H1 (cell line): ENCODE measurements around the gene GCH1. TPM values are rescaled to one million over a fixed set of nuclear protein-coding genes. Genes with fewer than 3 reads are reported as not detected.

ENCODE experiments used
- CTCF ChIA-PET: fragments of 300-600 bp; sonication (Branson Sonifier 250); formaldehyde crosslinking; loops from one replicate; lab custom pipeline; 2021; ENCODE audit not compliant: partially characterized antibody; lab: Charles Lee
- POLR2A ChIA-PET: fragments of 300-600 bp; sonication (Branson Sonifier 250); formaldehyde crosslinking; loops from one replicate; lab custom pipeline; 2021; ENCODE audit warnings: inconsistent platforms; ENCODE audit not compliant: partially characterized antibody; lab: Charles Lee
- DNase-seq, 2 experiments: peaks; one replicate each; pipeline versions ENCODE4 v3.0.0 to v3.0.0-alpha.2; 2010 to 2022; ENCODE audit warnings: low spot score in 2 of 2, low read depth in 1 of 2, mixed read lengths in 1 of 2
- FAIRE-seq: peaks from 2 replicates; lab custom pipeline; 2011; peaks lifted over from hg19 to GRCh38; lab: Jason Lieb, UNC
- H2AFZ ChIP-seq: 2 replicates; pipeline ENCODE4 v1.8.1; 2012; ENCODE audit warnings: low read length, inconsistent platforms
- H2AK5ac ChIP-seq: 2 replicates; pipeline ENCODE4 v1.6.1; 2013; ENCODE audit warnings: low read depth, low read length
- H2BK120ac ChIP-seq: replicated peaks from 2 replicates; pipeline ENCODE3; 2013; ENCODE audit warnings: low read depth, low read length, inconsistent platforms
- H2BK12ac ChIP-seq: 2 replicates; pipeline ENCODE4 v1.6.1; 2013; ENCODE audit warnings: low read depth, low read length
- H2BK15ac ChIP-seq: 2 replicates; pipeline ENCODE4 v1.6.1; 2013; ENCODE audit warnings: low read length
- H2BK20ac ChIP-seq: 2 replicates; pipeline ENCODE4 v1.6.1; 2013; ENCODE audit warnings: low read length
- H2BK5ac ChIP-seq: 2 replicates; pipeline ENCODE4 v1.6.1; 2013; ENCODE audit warnings: low read depth, low read length
- H3K14ac ChIP-seq: 2 replicates; pipeline ENCODE4 v1.6.1; 2013; ENCODE audit warnings: inconsistent platforms; ENCODE audit not compliant: insufficient read length
- H3K18ac ChIP-seq: 2 replicates; pipeline ENCODE4 v1.6.1; 2013; ENCODE audit warnings: low read length; ENCODE audit errors: extremely low read depth
- H3K23ac ChIP-seq: 2 replicates; pipeline ENCODE4 v1.6.1; 2013; ENCODE audit warnings: inconsistent platforms; ENCODE audit not compliant: insufficient read length
- H3K23me2 ChIP-seq: 2 replicates; pipeline ENCODE4 v1.6.1; 2013; ENCODE audit warnings: low read depth, low read length
- H3K27ac ChIP-seq: 2 replicates; pipeline ENCODE4 v1.6.1; 2011; ENCODE audit warnings: low read depth, low read length, inconsistent platforms
- H3K27me3 ChIP-seq, 4 experiments: replicated peaks in 1 of 4; 1 replicate in 1 of 4; 2 replicates in 3 of 4; pipeline versions ENCODE4 v1.6.1 to v1.8.1; 2011 to 2013; ENCODE audit warnings: low read length in 3 of 4, mild to moderate bottlenecking in 3 of 4, inconsistent platforms in 2 of 4, mixed read lengths in 2 of 4, moderate library complexity in 1 of 4; ENCODE audit not compliant: control insufficient read depth in 3 of 4, insufficient read depth in 3 of 4; ENCODE audit errors: extremely low read depth in 1 of 4
- H3K36me3 ChIP-seq, 4 experiments: 2 replicates each; pipeline versions ENCODE4 v1.6.1 to v1.8.1; 2011 to 2013; ENCODE audit warnings: mild to moderate bottlenecking in 4 of 4, low read length in 3 of 4, moderate library complexity in 2 of 4, control low read depth in 1 of 4, inconsistent platforms in 1 of 4; ENCODE audit not compliant: insufficient read depth in 4 of 4, control insufficient read depth in 2 of 4
- H3K4ac ChIP-seq: replicated peaks from 2 replicates; pipeline ENCODE3; 2013; ENCODE audit warnings: low read length, low read depth, mixed read lengths, inconsistent platforms; ENCODE audit not compliant: insufficient read length
- H3K4me1 ChIP-seq, 4 experiments: replicated peaks in 1 of 4; 1 replicate in 1 of 4; 2 replicates in 3 of 4; pipeline versions ENCODE4 v1.6.1 to v1.8.1; 2011 to 2013; ENCODE audit warnings: low read length in 3 of 4, inconsistent platforms in 2 of 4, mixed read lengths in 1 of 4; ENCODE audit not compliant: insufficient read depth in 4 of 4, control insufficient read depth in 3 of 4
- H3K4me2 ChIP-seq, 2 experiments: 2 replicates each; pipeline versions ENCODE4 v1.6.1 to v1.8.1; 2011 to 2013; ENCODE audit warnings: low read depth in 2 of 2, low read length in 2 of 2, control low read depth in 1 of 2, inconsistent platforms in 1 of 2, mild to moderate bottlenecking in 1 of 2; ENCODE audit not compliant: insufficient read depth in 1 of 2
- H3K4me3 ChIP-seq, 4 experiments: fragments of 200-600, 300-600 bp in 1 of 4; sonication (generic), shearing (Covaris generic), sonication (Bioruptor Twin) in 1 of 4; 2 replicates each; pipeline versions ENCODE4 v1.5.1 to v1.8.1; 2011 to 2016; ENCODE audit warnings: low read length in 4 of 4, low read depth in 3 of 4, control low read depth in 2 of 4, inconsistent platforms in 2 of 4, mild to moderate bottlenecking in 2 of 4, mixed read lengths in 1 of 4, moderate library complexity in 1 of 4; ENCODE audit not compliant: insufficient read depth in 2 of 4; ENCODE audit errors: extremely low read depth in 1 of 4
- H3K56ac ChIP-seq: replicated peaks from 2 replicates; pipeline ENCODE3; 2013; ENCODE audit warnings: low read depth, mild to moderate bottlenecking, mixed read lengths, low read length, inconsistent platforms; ENCODE audit not compliant: insufficient read length
- H3K79me1 ChIP-seq: 2 replicates; pipeline ENCODE4 v1.6.1; 2013; ENCODE audit warnings: low read depth, low read length, control low read depth
- H3K79me2 ChIP-seq, 2 experiments: 2 replicates each; pipeline versions ENCODE4 v1.6.1 to v1.8.1; 2012 to 2013; ENCODE audit warnings: low read length in 2 of 2, mild to moderate bottlenecking in 2 of 2, inconsistent platforms in 1 of 2; ENCODE audit not compliant: insufficient read depth in 2 of 2, control insufficient read depth in 1 of 2
- H3K9ac ChIP-seq, 4 experiments: replicated peaks in 1 of 4; 1 replicate in 1 of 4; 2 replicates in 3 of 4; pipeline versions ENCODE4 v1.6.1 to v1.8.1; 2011 to 2013; ENCODE audit warnings: low read depth in 3 of 4, low read length in 3 of 4, control low read depth in 2 of 4, mild to moderate bottlenecking in 2 of 4, moderate library complexity in 2 of 4, inconsistent platforms in 1 of 4; ENCODE audit errors: extremely low read depth in 1 of 4
- H3K9me3 ChIP-seq, 2 experiments: 2 replicates each; pipeline versions ENCODE4 v1.6.1 to v1.8.1; 2012 to 2013; ENCODE audit warnings: mild to moderate bottlenecking in 2 of 2, moderate library complexity in 2 of 2, control low read depth in 1 of 2, inconsistent platforms in 1 of 2, low read depth in 1 of 2, low read length in 1 of 2, mixed read lengths in 1 of 2; ENCODE audit not compliant: insufficient read depth in 2 of 2
- H4K20me1 ChIP-seq, 2 experiments: replicated peaks in 1 of 2; 2 replicates each; pipeline versions ENCODE3 to v1.8.1; 2011 to 2013; ENCODE audit warnings: inconsistent platforms in 2 of 2, low read length in 2 of 2, mild to moderate bottlenecking in 1 of 2; ENCODE audit not compliant: insufficient read depth in 2 of 2, control insufficient read depth in 1 of 2
- H4K5ac ChIP-seq: 2 replicates; pipeline ENCODE4 v1.6.1; 2013; ENCODE audit warnings: low read length, low read depth, mixed read lengths, inconsistent platforms; ENCODE audit not compliant: insufficient read length
- H4K8ac ChIP-seq: 2 replicates; pipeline ENCODE4 v1.8.0; 2013; ENCODE audit warnings: mild to moderate bottlenecking, moderate library complexity, low read length, inconsistent platforms; ENCODE audit not compliant: insufficient read depth; ENCODE audit errors: extremely low read depth
- H4K91ac ChIP-seq: replicated peaks from 2 replicates; pipeline ENCODE3; 2013; ENCODE audit warnings: low read length, mixed read lengths, inconsistent platforms; ENCODE audit not compliant: insufficient read length
- CEBPB ChIP-seq: IDR thresholded peaks from 2 replicates; pipeline ENCODE4 v1.6.1; 2012; ENCODE audit warnings: low read depth, low read length
- CHD1 ChIP-seq: IDR thresholded peaks from 2 replicates; pipeline ENCODE4 v1.6.1; 2012; ENCODE audit warnings: low read depth, low read length, improper control_type of control experiment
- EGR1 ChIP-seq: IDR thresholded peaks from 2 replicates; pipeline ENCODE4 v1.6.1; 2011; ENCODE audit warnings: low read depth, low read length, borderline replicate concordance
- GABPA ChIP-seq: IDR thresholded peaks from 2 replicates; pipeline ENCODE4 v1.6.1; 2011; ENCODE audit warnings: mild to moderate bottlenecking, low read length, moderate library complexity, borderline replicate concordance; ENCODE audit not compliant: insufficient read depth
- HDAC2 ChIP-seq, 2 experiments: fragments of 300-600 bp in 1 of 2; sonication (generic) in 1 of 2; IDR thresholded peaks; 2 replicates each; pipeline ENCODE4 v1.6.1; 2011 to 2012; ENCODE audit warnings: low read depth in 2 of 2, low read length in 2 of 2, mild to moderate bottlenecking in 2 of 2, moderate library complexity in 2 of 2, borderline replicate concordance in 1 of 2, inconsistent platforms in 1 of 2
- KDM1A ChIP-seq: fragments of 200-600, 300-600 bp; sonication (generic); IDR thresholded peaks from 2 replicates; pipeline ENCODE4 v1.7.1; 2016; ENCODE audit warnings: mild to moderate bottlenecking, low read length, borderline replicate concordance
- KDM4A ChIP-seq: IDR thresholded peaks from one replicate; pipeline ENCODE4 v1.7.1; 2012; ENCODE audit warnings: low read depth, mild to moderate bottlenecking, moderate library complexity, low read length, inconsistent platforms; ENCODE audit not compliant: severe bottlenecking
- SIN3A ChIP-seq, 2 experiments: IDR thresholded peaks in 1 of 2; conservative IDR thresholded peaks in 1 of 2; 2 replicates each; pipeline ENCODE4 v1.6.1; 2011 to 2012; ENCODE audit warnings: low read length in 2 of 2, improper control_type of control experiment in 1 of 2, low read depth in 1 of 2, mild to moderate bottlenecking in 1 of 2
- SUZ12 ChIP-seq: fragments of 200-600 bp; sonication (generic); IDR thresholded peaks from 2 replicates; pipeline ENCODE4 v1.6.1; 2012; ENCODE audit warnings: mild to moderate bottlenecking, inconsistent platforms, low read length, moderate library complexity, mixed read lengths
- TAF7 ChIP-seq: optimal IDR thresholded peaks from 2 replicates; pipeline ENCODE3; 2011; ENCODE audit warnings: low read depth, mild to moderate bottlenecking, inconsistent platforms, low read length, moderate library complexity, borderline replicate concordance
- ZNF274 ChIP-seq: IDR thresholded peaks from 2 replicates; pipeline ENCODE4 v1.7.0; 2012; ENCODE audit warnings: low read length, borderline replicate concordance; ENCODE audit errors: extremely low read depth
- WGBS, 2 experiments: shearing (Covaris generic) in 1 of 2; methylation state at CpG; one replicate each; pipeline versions ENCODE4 v1.1.6 to v1.1.7; 2013 to 2015; ENCODE audit warnings: low lambda C conversion rate in 2 of 2, mixed read lengths in 2 of 2, inconsistent platforms in 1 of 2, low coverage in 1 of 2, missing lambda C conversion rate in 1 of 2; ENCODE audit not compliant: insufficient replicate concordance in 2 of 2, insufficient coverage in 1 of 2, insufficient read length in 1 of 2; ENCODE audit errors: extremely low coverage in 1 of 2, missing lambda C conversion rate in 1 of 2; 5-methylcytosine and 5-hydroxymethylcytosine counted together
- polyA plus RNA-seq, 7 experiments: library from polyadenylated mRNA; depleted of rRNA in 3 of 7; stranded (reverse) in 5 of 7; unstranded in 2 of 7; fragments of >200 nt in 5 of 7; fragments of 200-250 nt in 2 of 7; gene quantifications; 1 replicate in 5 of 7; 2 replicates in 1 of 7; 4 replicates in 1 of 7; pipeline versions ENCODE4 v1.2.1 to v1.2.3, GENCODE V29; 2011 to 2013; ENCODE audit warnings: missing spikeins in 2 of 7, mixed read lengths in 2 of 7
- total RNA-seq: library from RNA; stranded (reverse); fragmentation: NEBNext Ultra II Directional; extraction: Animal tissue kit (Norgen Biotek cat#: 25700); gene quantifications from 2 replicates; pipeline ENCODE4 v1.2.1, GENCODE V29; 2021

GCH1 gene
- total and polyA plus RNA-seq, 2 of the 8 experiments (the other 6 are each of a cell fraction or from before 2014, with no cell fraction given): 7.3 to 7.9 TPM

GRCh38 chr14:54891471-54892245, 11.0 kb downstream of the GCH1 start:
- H3K4ac ChIP-seq: no peak overlapping the region
- ChIA-PET CTCF (interaction anchor here (0.8 to 2.8 kb wide), 9 partner anchors 9 to 82 kb away, joined by 3 to 16 read pairs (median 4); no protein-coding TSS in a partner anchor), POLR2A (interaction anchor here (2.3 kb wide), 1 partner anchor 11 kb away, joined by 9 read pairs; the partner anchor contains the start of gene GCH1)
- TF ChIP-seq EGR1: no peak
- TF ChIP-seq TAF7: no peak
- TF ChIP-seq CHD1: no peak
- no peak for TF ChIP-seq CEBPB
- TF ChIP-seq KDM1A: no peak
- no peak for TF ChIP-seq KDM4A
- no peak for TF ChIP-seq HDAC2 (IDR thresholded peaks at IDR 0.05; ENCODE audit: borderline replicate concordance in 1 of 2, low read depth in 2 of 2, low read length in 2 of 2)
- no peak for TF ChIP-seq SIN3A (conservative IDR thresholded peaks at IDR 0.05 in 1 of 2, IDR thresholded peaks at IDR 0.05 in 1 of 2; ENCODE audit: low read depth in 1 of 2, low read length in 2 of 2)
- no peak for TF ChIP-seq SUZ12
- no peak for TF ChIP-seq GABPA
- TF ChIP-seq ZNF274: no peak
- no peak overlapping the region for H3K4me3 ChIP-seq
- no peak overlapping the region for H4K5ac ChIP-seq
- H2BK120ac ChIP-seq: no peak overlapping the region
- WGBS, 2 experiments: 84% methylated on average over 10 of the region's 10 CpGs; no CpG with 5 or more reads in 1 of the 2 experiments
- H3K79me1 ChIP-seq: no peaks in the 10 kb centered on the region
- DNase-seq (no peak), FAIRE-seq (no peak)
- H2BK12ac ChIP-seq: no peak overlapping the region
- no peak overlapping the region for H3K14ac ChIP-seq
- peaks cover 0 to 6% (median 3%) of the 10 kb centered on the region in 4 experiments; a peak in 3 of 7 replicates for H3K4me1 ChIP-seq
- H2AK5ac ChIP-seq: no peak overlapping the region
- no peaks in the 10 kb centered on the region for H3K79me2 ChIP-seq
- no peak overlapping the region for H2BK5ac ChIP-seq
- no peak overlapping the region for H2BK20ac ChIP-seq
- no peak overlapping the region for H3K23ac ChIP-seq
- H4K91ac ChIP-seq: no peak overlapping the region
- H3K23me2 ChIP-seq: no peaks in the 10 kb centered on the region
- H3K27me3 ChIP-seq: no peaks in the 10 kb centered on the region
- no peaks in the 10 kb centered on the region for H3K36me3 ChIP-seq
- no peak overlapping the region for H2AFZ ChIP-seq
- H3K4me2 ChIP-seq: no peak overlapping the region; a peak in 1 of 4 replicates
- H3K9me3 ChIP-seq: no peaks in the 10 kb centered on the region
- H4K20me1 ChIP-seq: peaks cover 0 to 2% of the 10 kb centered on the region in 2 experiments
- no peak overlapping the region for H3K56ac ChIP-seq
- H3K18ac ChIP-seq: no peak overlapping the region
- H2BK15ac ChIP-seq: no peak overlapping the region
- no peak overlapping the region for H3K9ac ChIP-seq
- H4K8ac ChIP-seq: no peak overlapping the region
- no peak overlapping the region for H3K27ac ChIP-seq
